ENCODE measurements around the gene SMLR1. TPM values are rescaled to one million over a fixed set of nuclear protein-coding genes. Genes with fewer than 3 reads are reported as not detected.
A peak's percentile ranks its signal among the peaks of the same experiment; 100 is the strongest.

The SMLR1 gene
- total RNA-seq, 4 donors from 2014 or later = not detected

GRCh38 chr6:130885392-130886192 is 58.4 kb downstream of the SMLR1 start:
- intact Hi-C loops (cut with DNase I; ENCODE audit: low total_unique reads) = loop anchor here (2.0 kb wide), 1 partner anchor 231 kb away; no protein-coding TSS in a partner anchor

More at GRCh38 chr6:130885392-130886192, 58.4 kb downstream of the SMLR1 start:
- TF ChIP-seq POLR2AphosphoS5 (IDR thresholded peaks at IDR 0.05) = no peak
- TF ChIP-seq CTCF (IDR thresholded peaks at IDR 0.05) = peak; percentile 82 to 95 (median 90)
- in situ Hi-C loops (cut with MboI; ENCODE audit: low pct_ligation_motif_present in 1 of 4, low pct_unique_long_range_greater_than_20kb in 1 of 4, low sequenced_read_pairs in 3 of 4) = loop anchor here (5.0 to 25.0 kb wide), 5 partner anchors 229 to 659 kb away; no protein-coding TSS in a partner anchor
- Histone ChIP-seq H3K9me3 (no peaks in the 10 kb centered on the region), H3K27ac (no peak overlapping the region), H3K27me3 (no peaks in the 10 kb centered on the region), H3K4me3 (no peak overlapping the region), H3K36me3 (no peaks in the 10 kb centered on the region), H3K4me1 (peaks cover 0 to 8% (median under 1%) of the 10 kb centered on the region in 4 donors)
- peak; percentile 77 for DNase-seq
- WGBS, 2 donors (ENCODE audit: low coverage in 1 of 2) = 28% methylated on average over 4 of the region's 4 CpGs

Other genes with a start within 250 kb of the SMLR1 start
- 100 to 1,000 TPM in 1 of 4 donors, 10 to 100 TPM in 3; 45.3 to 102 (median 61.9) TPM for gene EPB41L2, start 235.8 kb downstream of the SMLR1 start, total RNA-seq

All from transverse colon (tissue), 4 donors.